Measurements from ENCODE around the gene FOXA1. TPM values are rescaled to one million over a fixed set of nuclear protein-coding genes. Genes with fewer than 3 reads are reported as not detected.

FOXA1 gene
- total RNA-seq = 10 to 100 TPM; 58.4 to 72.0 TPM
- long read RNA-seq, partial matches to known transcripts = 0 of 13 reads
- long read RNA-seq, other reads (novel, unspliced or antisense) = 11 of 13 reads

DNA sequence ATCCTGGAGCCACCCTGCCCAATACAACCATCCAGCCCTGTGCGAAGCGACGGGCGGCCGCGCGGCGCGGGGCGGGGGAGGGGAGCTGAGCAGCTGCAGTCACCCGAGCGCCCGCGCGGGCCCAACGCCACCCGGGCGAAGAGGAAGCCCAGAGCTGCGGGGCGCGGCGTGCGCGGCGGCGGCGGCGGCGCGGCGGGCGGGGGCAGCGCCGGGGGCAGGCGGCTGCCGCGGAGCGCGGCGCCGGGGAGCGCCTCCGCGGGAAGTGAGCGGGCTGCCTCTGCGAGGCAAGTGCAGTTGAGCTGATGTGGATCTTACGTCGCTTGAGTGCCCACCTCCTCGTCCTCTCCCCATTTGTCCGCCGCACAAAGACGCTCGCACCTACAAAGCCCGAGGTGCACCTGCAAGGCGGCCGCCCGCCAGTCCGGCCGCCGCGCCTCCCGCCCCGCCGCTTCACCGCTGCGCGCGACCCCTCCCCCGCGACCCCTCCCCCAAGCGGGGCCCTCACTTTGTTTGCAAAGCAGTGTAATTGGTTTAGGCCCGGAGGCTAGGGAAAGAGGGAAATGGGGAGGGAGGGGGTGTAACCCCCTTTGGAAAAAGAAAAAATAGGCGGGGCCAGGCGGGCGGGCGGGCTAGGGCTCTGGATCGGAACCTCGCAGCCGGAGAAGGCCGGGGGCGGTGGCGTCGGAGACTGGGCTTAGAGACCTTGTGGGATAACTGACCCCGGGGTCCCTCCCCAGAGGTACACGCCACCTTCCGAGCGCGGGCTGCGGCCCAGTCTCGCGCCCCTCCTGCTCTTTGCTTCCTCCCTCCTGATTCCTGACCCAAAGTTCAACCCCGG lies at the start of gene FOXA1, which contains the start of gene TTC6:
Gene FOXA1 (minus strand): TSS at position 279 of the 838 bp plus-strand sequence. CDS start 277 bp downstream, at position 2.
Gene TTC6 (plus strand): TSS at position 659 of the 838 bp plus-strand sequence. CDS start 26,436 bp downstream, outside the sequence.
- DNase-seq (peak; percentile 76 to 77), ATAC-seq (peak; percentile 26)
- intact Hi-C loops (cut with DNase I, micrococcal nuclease) = no loop called here

DNA sequence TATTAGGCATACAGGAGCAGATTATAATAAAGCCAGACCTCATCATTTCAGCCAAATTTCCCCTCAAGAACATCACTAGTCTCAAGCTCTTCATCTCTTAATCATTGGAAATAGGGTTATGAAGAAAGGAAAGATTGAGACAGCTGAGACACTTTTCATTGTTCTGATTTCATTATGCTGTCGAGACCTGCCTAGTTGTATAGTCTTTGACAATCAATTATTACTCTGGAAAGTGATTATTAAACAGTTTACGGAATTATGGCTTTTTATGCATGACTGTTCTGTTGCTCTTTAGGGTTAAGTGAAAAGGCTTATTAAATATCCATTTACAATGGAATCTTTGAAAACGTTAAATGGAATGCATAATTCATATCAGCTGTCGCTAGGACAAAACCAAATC lies 48.7 kb upstream of the FOXA1 start:
- intact Hi-C loops (cut with DNase I, micrococcal nuclease) = no loop called here
- no peak for ATAC-seq
- no peak for DNase-seq

DNA sequence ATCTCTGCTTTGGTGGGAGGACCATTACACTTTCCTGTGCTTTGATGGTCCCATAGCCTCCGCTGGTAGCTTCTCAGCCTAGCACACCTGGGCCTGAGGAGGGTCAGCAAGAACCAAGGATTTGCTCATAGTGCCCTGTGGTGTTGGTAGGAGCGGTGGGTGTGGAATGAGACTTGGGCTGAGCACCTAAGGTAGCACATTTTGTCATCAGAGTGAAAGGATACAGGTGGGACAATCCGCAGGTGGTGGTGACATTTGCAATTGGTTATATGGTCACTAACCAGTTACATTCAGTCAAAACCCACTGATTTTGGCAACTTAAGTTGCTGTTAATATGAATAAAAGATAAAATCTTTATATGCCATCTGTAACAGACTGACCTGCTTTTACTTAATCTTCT lies 47.1 kb upstream of the FOXA1 start:
- DNase-seq = no peak
- no peak for ATAC-seq
- intact Hi-C loops (cut with DNase I, micrococcal nuclease) = no loop called here

DNA sequence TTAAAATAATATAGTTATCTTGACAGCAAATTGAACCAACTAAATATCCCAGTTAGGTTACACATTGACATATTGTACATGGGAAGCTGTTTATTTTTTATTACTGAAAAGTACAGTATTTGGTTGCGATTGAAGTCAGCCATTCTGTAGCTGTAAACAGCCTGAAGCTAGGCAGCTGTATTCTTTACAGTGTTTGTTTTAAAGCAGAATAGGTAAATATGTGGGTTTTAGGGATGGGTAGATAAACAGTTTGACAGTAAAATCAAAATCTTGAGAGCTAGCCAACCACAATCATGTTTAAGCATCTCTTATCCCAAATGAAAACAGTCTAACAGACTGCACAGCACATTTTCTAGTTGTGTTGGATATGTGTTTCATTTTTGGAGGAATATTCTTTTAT lies 46.1 kb upstream of the FOXA1 start:
- DNase-seq (no peak), ATAC-seq (peak; percentile 52)
- intact Hi-C loops (cut with DNase I, micrococcal nuclease) = no loop called here

DNA sequence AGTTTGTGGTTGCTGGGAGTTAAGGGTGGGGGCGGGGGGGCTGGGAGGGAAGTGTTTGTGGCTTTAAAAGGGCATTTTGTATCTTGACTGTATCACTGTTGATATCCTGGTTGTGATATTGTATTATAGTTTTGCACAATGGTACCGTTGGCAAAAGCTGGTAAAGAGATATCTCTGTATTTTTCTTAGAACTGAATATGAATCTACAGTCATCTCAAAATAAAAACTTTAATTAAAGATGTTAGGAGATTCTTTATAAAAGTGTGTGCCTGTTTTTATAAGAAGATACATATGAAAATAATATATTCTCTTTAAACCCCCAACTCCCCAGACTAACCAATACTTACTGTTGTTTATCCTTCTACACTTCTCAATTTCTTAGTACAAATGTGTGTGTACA lies 43.5 kb upstream of the FOXA1 start:
- no peak for DNase-seq
- ATAC-seq = no peak
- intact Hi-C loops (cut with DNase I, micrococcal nuclease) = no loop called here

DNA sequence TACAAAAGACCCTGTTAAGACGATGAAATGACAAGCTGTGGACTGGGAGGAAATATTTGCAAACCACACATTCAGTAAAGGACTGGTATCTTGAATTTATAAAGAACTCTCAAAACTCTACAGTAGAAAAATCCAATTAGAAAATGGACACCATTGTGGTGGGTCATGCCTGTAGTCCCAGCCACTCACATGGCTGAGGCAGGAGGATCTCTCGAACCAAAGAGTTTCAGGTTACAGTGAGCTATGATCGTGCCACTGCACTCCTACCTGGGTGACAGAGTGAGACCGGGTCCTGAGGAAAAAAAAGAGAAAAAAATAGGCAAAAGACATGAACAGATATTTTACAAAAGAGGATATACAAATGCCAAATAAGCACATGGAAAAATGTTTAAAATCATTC lies 42.3 kb upstream of the FOXA1 start:
- intact Hi-C loops (cut with DNase I, micrococcal nuclease) = no loop called here
- DNase-seq = no peak
- ATAC-seq = no peak

DNA sequence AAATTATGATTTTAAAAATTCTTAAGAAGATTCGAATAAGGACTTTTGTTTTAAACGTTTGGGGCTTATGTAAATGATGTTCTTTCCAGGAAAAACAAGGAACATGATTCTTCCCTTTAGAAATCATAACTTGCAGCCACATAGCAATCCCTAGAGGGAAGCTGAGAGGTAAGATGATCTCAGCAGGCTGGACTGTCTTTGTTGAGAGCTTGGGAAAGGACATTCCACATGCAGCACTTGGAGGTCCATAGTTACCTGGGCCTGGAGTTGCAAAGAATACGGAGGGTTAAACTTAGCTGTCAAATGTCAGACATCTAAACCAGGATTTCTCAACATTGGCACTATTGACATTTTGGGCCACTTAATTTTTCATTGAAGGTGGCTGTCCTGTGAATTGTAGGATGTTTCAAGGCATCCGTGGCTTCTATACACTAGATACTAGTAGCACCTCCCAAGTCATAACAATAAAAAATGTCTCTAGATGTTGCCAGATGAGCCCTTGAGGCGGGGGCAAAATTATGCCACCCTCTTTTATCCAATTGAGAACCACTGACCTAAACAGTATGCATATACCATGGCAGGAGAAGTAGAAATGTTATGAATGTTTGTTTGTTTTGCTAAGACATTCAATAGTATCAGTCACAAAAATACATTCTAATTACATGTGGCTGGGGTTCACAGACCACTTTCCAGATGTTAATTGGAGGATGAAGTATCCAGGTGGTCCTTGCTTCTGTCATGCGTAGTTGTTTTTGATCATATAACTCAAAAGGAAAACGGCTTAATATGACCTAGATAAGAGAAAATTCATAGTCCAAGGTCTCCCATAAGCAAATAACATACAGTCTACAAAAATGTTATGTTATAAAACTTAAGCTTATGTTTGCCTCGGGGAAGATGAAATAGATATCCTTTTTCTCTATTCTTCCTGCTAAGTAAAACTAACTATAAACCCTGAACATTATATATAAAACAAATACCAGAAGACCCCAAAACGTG lies 30.8 kb upstream of the FOXA1 start:
- intact Hi-C loops (cut with DNase I, micrococcal nuclease) = no loop called here
- ATAC-seq (no peak), DNase-seq (no peak)

- ATAC-seq (no peak), DNase-seq (no peak)
- intact Hi-C loops (cut with DNase I, micrococcal nuclease) = no loop called here
These were observed 28.9 kb upstream of the FOXA1 start for GRCh38 chr14:37623971-37624370.

DNA sequence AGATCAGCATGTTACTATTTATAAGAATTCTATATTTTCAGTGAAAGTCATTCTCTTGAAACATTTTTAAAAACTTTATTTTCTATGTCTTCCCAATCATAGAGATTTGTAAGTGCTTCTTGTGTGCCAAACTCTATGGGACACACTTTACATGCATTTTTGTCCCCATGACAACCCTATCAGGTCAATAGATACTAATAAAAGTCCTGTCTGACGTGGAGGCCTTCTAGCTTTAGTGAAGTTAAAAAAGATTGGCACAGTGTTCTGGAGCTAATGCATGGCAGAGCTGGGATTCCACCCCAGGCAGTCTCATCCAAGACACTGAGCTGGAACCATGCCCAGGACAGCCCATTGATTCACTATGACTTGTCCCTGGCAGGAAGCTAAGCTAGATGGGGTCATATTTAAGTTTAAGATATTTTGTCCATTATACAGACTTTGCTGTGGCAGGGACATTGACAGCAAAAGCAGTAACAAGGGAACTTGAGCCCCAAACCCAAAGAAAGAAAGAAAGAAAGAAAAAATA lies 28.4 kb upstream of the FOXA1 start:
- DNase-seq = no peak
- no peak for ATAC-seq
- intact Hi-C loops (cut with DNase I, micrococcal nuclease) = no loop called here

GRCh38 chr14:37622231-37622923 lies 27.3 kb upstream of the FOXA1 start:
- intact Hi-C loops (cut with DNase I, micrococcal nuclease) = no loop called here
- DNase-seq = no peak
- no peak for ATAC-seq

GRCh38 chr14:37620856-37621255 lies 25.8 kb upstream of the FOXA1 start:
- intact Hi-C loops (cut with DNase I, micrococcal nuclease) = no loop called here
- no peak for DNase-seq
- no peak for ATAC-seq

- intact Hi-C loops (cut with DNase I, micrococcal nuclease) = no loop called here
- DNase-seq (no peak), ATAC-seq (peak; percentile 48)
These were observed 23.5 kb upstream of the FOXA1 start for GRCh38 chr14:37618498-37619028.

- intact Hi-C loops (cut with DNase I, micrococcal nuclease) = no loop called here
- ATAC-seq (no peak), DNase-seq (no peak)
These were observed 22.9 kb upstream of the FOXA1 start for GRCh38 chr14:37617864-37618365.

DNA sequence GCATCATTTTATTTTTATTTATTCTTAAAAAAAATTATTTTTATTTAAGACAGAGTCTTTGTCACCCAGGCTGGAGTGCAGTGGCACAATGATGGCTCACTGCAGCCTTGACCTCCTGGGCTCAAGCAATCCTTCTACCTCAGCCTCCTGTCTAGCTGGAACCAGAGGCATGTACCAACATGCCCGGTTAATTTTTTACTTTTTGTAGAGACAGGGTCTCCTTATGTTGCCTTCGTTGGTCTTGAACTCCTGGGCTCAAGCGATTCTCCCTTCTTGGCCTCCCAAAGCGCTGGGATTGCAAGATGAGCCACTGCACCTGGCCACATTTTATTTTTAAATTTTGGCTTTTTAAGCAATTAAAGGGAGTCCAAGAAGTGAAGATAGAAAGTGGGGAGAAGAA lies 21.8 kb upstream of the FOXA1 start:
- no peak for DNase-seq
- ATAC-seq = no peak
- intact Hi-C loops (cut with DNase I, micrococcal nuclease) = no loop called here

GRCh38 chr14:37615582-37616289 lies 20.7 kb upstream of the FOXA1 start:
- intact Hi-C loops (cut with DNase I, micrococcal nuclease) = no loop called here
- DNase-seq (no peak), ATAC-seq (no peak)

GRCh38 chr14:37610945-37611523 lies 16.0 kb upstream of the FOXA1 start:
- DNase-seq (no peak), ATAC-seq (no peak)
- intact Hi-C loops (cut with DNase I, micrococcal nuclease) = no loop called here

GRCh38 chr14:37608649-37609048 lies 13.6 kb upstream of the FOXA1 start:
- DNase-seq (no peak), ATAC-seq (no peak)
- intact Hi-C loops (cut with DNase I, micrococcal nuclease) = loop anchor here in 1 of 2 donors (10.0 kb wide), 1 partner anchor 364 kb away; no protein-coding TSS in a partner anchor

Data from left colon (tissue), 2 donors.